GM23338 (cell line): ENCODE measurements around the gene PDZD7. TPM values are rescaled to one million over a fixed set of nuclear protein-coding genes. Genes with fewer than 3 reads are reported as not detected.

Experiments
- ATAC-seq: fragments of 200-7000 bp; cut with Tn5 transposase; 3 replicates; pipeline ENCODE4 v1.9.1; 2020
- DNase-seq: peaks from one replicate; pipeline ENCODE4 v3.0.0-alpha.2; 2015; ENCODE audit warnings: low spot score
- H2AFZ ChIP-seq: fragments of 200-600 bp; sonication (generic); 2 replicates; pipeline ENCODE4 v1.8.0; 2016; ENCODE audit warnings: antibody characterized with exemption, mild to moderate bottlenecking, moderate library complexity
- H3F3A ChIP-seq: fragments of 200-600 bp; sonication (generic); replicated peaks from 2 replicates; pipeline ENCODE4 v1.8.0; 2017; ENCODE audit warnings: antibody characterized with exemption, mixed run types, low read depth
- H3K27ac ChIP-seq: fragments of 200-600 bp; sonication (generic); 2 replicates; pipeline ENCODE4 v1.6.1; 2016; ENCODE audit warnings: low read depth
- H3K27me3 ChIP-seq: fragments of 200-600 bp; sonication (generic); 2 replicates; pipeline ENCODE4 v1.8.0; 2016; ENCODE audit warnings: mild to moderate bottlenecking, mixed run types, moderate library complexity; ENCODE audit not compliant: insufficient read depth
- H3K36me3 ChIP-seq: fragments of 200-600 bp; sonication (generic); 2 replicates; pipeline ENCODE4 v1.8.0; 2016; ENCODE audit warnings: mild to moderate bottlenecking; ENCODE audit not compliant: insufficient read depth
- H3K4me1 ChIP-seq: fragments of 200-600 bp; sonication (generic); 2 replicates; pipeline ENCODE4 v1.8.0; 2016; ENCODE audit warnings: mild to moderate bottlenecking, moderate library complexity; ENCODE audit not compliant: insufficient read depth
- H3K4me2 ChIP-seq: fragments of 200-600 bp; sonication (generic); 2 replicates; pipeline ENCODE4 v1.7.1; 2017; ENCODE audit warnings: mixed run types
- H3K4me3 ChIP-seq: fragments of 200-600 bp; sonication (generic); 2 replicates; pipeline ENCODE4 v1.6.1; 2016; ENCODE audit warnings: mixed run types
- H3K79me2 ChIP-seq: fragments of 200-600 bp; sonication (generic); replicated peaks from 2 replicates; pipeline ENCODE4 v1.8.0; 2017; ENCODE audit warnings: mild to moderate bottlenecking; ENCODE audit not compliant: insufficient read depth
- H3K9me2 ChIP-seq: fragments of 200-600 bp; sonication (generic); 2 replicates; pipeline ENCODE4 v1.8.0; 2017; ENCODE audit not compliant: insufficient read depth
- H4K20me1 ChIP-seq: fragments of 200-600 bp; sonication (generic); replicated peaks from 2 replicates; pipeline ENCODE4 v1.8.0; 2017; ENCODE audit warnings: mild to moderate bottlenecking; ENCODE audit not compliant: insufficient read depth
- H3K27ac Mint-ChIP-seq: 2 replicates; pipeline ENCODE4 v1.8.0; 2020; ENCODE audit warnings: inconsistent platforms, mild to moderate bottlenecking, moderate library complexity, mixed read lengths
- H3K27me3 Mint-ChIP-seq: 3 replicates; pipeline ENCODE4 v1.8.0; 2022; ENCODE audit warnings: low read depth, mild to moderate bottlenecking, moderate library complexity, mixed read lengths, inconsistent platforms; ENCODE audit not compliant: insufficient read depth, poor library complexity
- H3K36me3 Mint-ChIP-seq: 3 replicates; pipeline ENCODE4 v1.8.0; 2021; ENCODE audit warnings: low read depth, mild to moderate bottlenecking, inconsistent platforms, moderate library complexity, mixed read lengths
- H3K4me1 Mint-ChIP-seq: 3 replicates; pipeline ENCODE4 v1.8.0; 2020; ENCODE audit warnings: mild to moderate bottlenecking, inconsistent platforms, mixed read lengths
- H3K4me3 Mint-ChIP-seq: 3 replicates; pipeline ENCODE4 v1.8.0; 2021; ENCODE audit warnings: moderate library complexity, mild to moderate bottlenecking, inconsistent platforms, mixed read lengths
- H3K9me3 Mint-ChIP-seq: 3 replicates; pipeline ENCODE4 v1.8.0; 2020; ENCODE audit warnings: moderate library complexity, mild to moderate bottlenecking, inconsistent platforms, mixed read lengths
- POLR2AphosphoS5 ChIP-seq: IDR thresholded peaks from 2 replicates; pipeline ENCODE4 v1.6.1; 2016; ENCODE audit warnings: antibody characterized with exemption, low read depth
- ZNF331 ChIP-seq: fragments of 250-450 bp; sonication (Bioruptor Pico); IDR thresholded peaks from 2 replicates; pipeline ENCODE4 v1.5.0; 2020; ENCODE audit warnings: low read depth, mild to moderate bottlenecking, moderate library complexity
- polyA plus RNA-seq: library from polyadenylated mRNA; unstranded; fragments of >200 nt; fragmentation: Nextera tagmentation; extraction: Ambion mirVana; gene quantifications from 2 replicates; pipeline ENCODE4 v1.2.1, GENCODE V29; 2016
- total RNA-seq: library from RNA; depleted of rRNA; stranded (reverse); fragments of >200 nt; shearing (Covaris generic); gene quantifications from 2 replicates; pipeline ENCODE4 v1.2.3, GENCODE V29; 2014
- TF ChIP-seq, protein P1 (sequence below): fragments of 250-450 bp; sonication (Bioruptor Pico); IDR thresholded peaks from 2 replicates; pipeline ENCODE4 v1.5.0; 2020; ENCODE audit warnings: mild to moderate bottlenecking, moderate library complexity
- TF ChIP-seq, protein P2 (sequence below), 2 experiments: fragments of 200-600 bp in 1 of 2; sonication (generic) in 1 of 2; conservative IDR thresholded peaks; 2 replicates each; pipeline versions ENCODE4 v1.5.1 to v1.6.1; 2016 to 2017; ENCODE audit warnings: antibody characterized with exemption in 2 of 2, low read depth in 2 of 2, mild to moderate bottlenecking in 2 of 2, moderate library complexity in 1 of 2
- TF ChIP-seq, protein P3 (sequence below): IDR thresholded peaks from 2 replicates; pipeline ENCODE4 v1.6.1; 2016; ENCODE audit warnings: antibody characterized with exemption

PDZD7 gene
- total and polyA plus RNA-seq, 2 experiments from 2014 or later = 1.7 to 2.3 TPM

DNA sequence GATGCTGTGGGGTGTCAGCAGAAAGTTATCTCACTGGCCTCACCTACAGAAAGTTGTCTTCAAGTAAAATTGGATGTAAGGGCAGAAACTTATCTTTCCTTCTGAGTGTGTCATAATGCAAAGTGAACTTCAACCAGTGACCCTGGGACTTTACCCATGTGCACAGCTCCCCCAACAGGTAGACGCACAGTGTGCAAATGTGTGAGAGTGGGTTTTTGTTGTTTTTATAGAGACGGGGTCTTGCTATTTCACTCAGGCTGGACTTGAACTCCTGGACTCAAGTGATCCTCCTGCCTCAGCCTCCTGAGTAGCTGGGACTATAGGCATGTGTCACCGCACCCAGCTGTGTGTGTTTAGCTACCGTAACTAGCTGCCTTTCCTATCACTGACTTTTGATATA is 24.5 kb upstream of the PDZD7 start:
- peaks cover 35% of the 10 kb centered on the region for H4K20me1 ChIP-seq
- DNase-seq (no peak), ATAC-seq (no peak)
- TF ChIP-seq, protein P1, sequence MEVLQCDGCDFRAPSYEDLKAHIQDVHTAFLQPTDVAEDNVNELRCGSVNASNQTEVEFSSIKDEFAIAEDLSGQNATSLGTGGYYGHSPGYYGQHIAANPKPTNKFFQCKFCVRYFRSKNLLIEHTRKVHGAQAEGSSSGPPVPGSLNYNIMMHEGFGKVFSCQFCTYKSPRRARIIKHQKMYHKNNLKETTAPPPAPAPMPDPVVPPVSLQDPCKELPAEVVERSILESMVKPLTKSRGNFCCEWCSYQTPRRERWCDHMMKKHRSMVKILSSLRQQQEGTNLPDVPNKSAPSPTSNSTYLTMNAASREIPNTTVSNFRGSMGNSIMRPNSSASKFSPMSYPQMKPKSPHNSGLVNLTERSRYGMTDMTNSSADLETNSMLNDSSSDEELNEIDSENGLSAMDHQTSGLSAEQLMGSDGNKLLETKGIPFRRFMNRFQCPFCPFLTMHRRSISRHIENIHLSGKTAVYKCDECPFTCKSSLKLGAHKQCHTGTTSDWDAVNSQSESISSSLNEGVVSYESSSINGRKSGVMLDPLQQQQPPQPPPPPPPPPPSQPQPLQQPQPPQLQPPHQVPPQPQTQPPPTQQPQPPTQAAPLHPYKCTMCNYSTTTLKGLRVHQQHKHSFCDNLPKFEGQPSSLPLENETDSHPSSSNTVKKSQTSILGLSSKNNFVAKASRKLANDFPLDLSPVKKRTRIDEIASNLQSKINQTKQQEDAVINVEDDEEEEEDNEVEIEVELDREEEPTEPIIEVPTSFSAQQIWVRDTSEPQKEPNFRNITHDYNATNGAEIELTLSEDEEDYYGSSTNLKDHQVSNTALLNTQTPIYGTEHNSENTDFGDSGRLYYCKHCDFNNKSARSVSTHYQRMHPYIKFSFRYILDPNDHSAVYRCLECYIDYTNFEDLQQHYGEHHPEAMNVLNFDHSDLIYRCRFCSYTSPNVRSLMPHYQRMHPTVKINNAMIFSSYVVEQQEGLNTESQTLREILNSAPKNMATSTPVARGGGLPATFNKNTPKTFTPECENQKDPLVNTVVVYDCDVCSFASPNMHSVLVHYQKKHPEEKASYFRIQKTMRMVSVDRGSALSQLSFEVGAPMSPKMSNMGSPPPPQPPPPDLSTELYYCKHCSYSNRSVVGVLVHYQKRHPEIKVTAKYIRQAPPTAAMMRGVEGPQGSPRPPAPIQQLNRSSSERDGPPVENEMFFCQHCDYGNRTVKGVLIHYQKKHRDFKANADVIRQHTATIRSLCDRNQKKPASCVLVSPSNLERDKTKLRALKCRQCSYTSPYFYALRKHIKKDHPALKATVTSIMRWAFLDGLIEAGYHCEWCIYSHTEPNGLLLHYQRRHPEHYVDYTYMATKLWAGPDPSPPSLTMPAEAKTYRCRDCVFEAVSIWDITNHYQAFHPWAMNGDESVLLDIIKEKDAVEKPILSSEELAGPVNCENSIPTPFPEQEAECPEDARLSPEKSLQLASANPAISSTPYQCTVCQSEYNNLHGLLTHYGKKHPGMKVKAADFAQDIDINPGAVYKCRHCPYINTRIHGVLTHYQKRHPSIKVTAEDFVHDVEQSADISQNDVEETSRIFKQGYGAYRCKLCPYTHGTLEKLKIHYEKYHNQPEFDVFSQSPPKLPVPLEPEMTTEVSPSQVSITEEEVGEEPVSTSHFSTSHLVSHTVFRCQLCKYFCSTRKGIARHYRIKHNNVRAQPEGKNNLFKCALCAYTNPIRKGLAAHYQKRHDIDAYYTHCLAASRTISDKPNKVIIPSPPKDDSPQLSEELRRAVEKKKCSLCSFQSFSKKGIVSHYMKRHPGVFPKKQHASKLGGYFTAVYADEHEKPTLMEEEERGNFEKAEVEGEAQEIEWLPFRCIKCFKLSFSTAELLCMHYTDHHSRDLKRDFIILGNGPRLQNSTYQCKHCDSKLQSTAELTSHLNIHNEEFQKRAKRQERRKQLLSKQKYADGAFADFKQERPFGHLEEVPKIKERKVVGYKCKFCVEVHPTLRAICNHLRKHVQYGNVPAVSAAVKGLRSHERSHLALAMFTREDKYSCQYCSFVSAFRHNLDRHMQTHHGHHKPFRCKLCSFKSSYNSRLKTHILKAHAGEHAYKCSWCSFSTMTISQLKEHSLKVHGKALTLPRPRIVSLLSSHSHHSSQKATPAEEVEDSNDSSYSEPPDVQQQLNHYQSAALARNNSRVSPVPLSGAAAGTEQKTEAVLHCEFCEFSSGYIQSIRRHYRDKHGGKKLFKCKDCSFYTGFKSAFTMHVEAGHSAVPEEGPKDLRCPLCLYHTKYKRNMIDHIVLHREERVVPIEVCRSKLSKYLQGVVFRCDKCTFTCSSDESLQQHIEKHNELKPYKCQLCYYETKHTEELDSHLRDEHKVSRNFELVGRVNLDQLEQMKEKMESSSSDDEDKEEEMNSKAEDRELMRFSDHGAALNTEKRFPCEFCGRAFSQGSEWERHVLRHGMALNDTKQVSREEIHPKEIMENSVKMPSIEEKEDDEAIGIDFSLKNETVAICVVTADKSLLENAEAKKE (CRISPR knock-in tag) = no peak
- TF ChIP-seq, protein P2, sequence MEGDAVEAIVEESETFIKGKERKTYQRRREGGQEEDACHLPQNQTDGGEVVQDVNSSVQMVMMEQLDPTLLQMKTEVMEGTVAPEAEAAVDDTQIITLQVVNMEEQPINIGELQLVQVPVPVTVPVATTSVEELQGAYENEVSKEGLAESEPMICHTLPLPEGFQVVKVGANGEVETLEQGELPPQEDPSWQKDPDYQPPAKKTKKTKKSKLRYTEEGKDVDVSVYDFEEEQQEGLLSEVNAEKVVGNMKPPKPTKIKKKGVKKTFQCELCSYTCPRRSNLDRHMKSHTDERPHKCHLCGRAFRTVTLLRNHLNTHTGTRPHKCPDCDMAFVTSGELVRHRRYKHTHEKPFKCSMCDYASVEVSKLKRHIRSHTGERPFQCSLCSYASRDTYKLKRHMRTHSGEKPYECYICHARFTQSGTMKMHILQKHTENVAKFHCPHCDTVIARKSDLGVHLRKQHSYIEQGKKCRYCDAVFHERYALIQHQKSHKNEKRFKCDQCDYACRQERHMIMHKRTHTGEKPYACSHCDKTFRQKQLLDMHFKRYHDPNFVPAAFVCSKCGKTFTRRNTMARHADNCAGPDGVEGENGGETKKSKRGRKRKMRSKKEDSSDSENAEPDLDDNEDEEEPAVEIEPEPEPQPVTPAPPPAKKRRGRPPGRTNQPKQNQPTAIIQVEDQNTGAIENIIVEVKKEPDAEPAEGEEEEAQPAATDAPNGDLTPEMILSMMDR (conservative IDR thresholded peaks at IDR 0.05; ENCODE audit: low read depth in 2 of 2) = peak; percentile 27 to 54; a peak in 3 of 4 replicates
- Mint-ChIP-seq H3K4me3 (no peak overlapping the region), H3K27ac (no peak overlapping the region), H3K27me3 (peaks cover 32% of the 10 kb centered on the region), H3K36me3 (no peaks in the 10 kb centered on the region; the same call in 2 of the 3 replicates), H3K9me3 (no peaks in the 10 kb centered on the region), H3K4me1 (peaks cover 15% of the 10 kb centered on the region)
- H3K36me3 ChIP-seq = no peaks in the 10 kb centered on the region
- H3K27ac ChIP-seq = no peak overlapping the region
- no peak overlapping the region for H2AFZ ChIP-seq
- H3K27me3 ChIP-seq = peaks cover 32% of the 10 kb centered on the region
- peaks cover 4% of the 10 kb centered on the region; the same call in 1 of the 2 replicates for H3F3A ChIP-seq
- H3K79me2 ChIP-seq = peaks cover 17% of the 10 kb centered on the region; the same call in 1 of the 2 replicates
- peaks cover 14% of the 10 kb centered on the region for H3K4me1 ChIP-seq
- H3K9me2 ChIP-seq = no peaks in the 10 kb centered on the region
- no peak overlapping the region for H3K4me2 ChIP-seq
- no peak overlapping the region for H3K4me3 ChIP-seq

DNA sequence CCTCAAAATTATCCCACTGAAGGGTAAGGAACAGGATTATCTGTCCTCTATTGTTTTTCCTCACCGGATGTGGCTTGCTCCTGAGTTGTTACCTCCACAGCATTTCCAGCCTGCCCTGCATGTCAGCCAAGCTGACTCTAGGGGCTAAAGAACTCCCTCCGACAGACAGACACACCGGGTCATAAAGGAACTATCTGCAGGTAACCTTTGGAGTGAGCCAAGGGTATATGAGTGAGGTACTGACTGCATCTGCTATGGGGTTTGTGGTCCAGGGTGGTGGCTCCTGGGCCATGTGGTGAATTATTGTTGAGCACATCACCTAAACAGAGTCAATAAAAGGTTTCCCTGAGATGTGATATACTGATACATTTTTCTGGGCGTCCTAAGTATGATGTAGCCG is 23.9 kb upstream of the PDZD7 start:
- ATAC-seq (no peak), DNase-seq (no peak)
- Histone ChIP-seq H4K20me1 (peaks cover 35% of the 10 kb centered on the region), H3K27ac (no peak overlapping the region), H3K27me3 (peaks cover 37% of the 10 kb centered on the region), H3K4me1 (peaks cover 15% of the 10 kb centered on the region), H2AFZ (no peak overlapping the region), H3K36me3 (no peaks in the 10 kb centered on the region), H3K4me3 (no peak overlapping the region), H3K4me2 (no peak overlapping the region), H3K9me2 (no peaks in the 10 kb centered on the region), H3K79me2 (peaks cover 17% of the 10 kb centered on the region; the same call in 1 of the 2 replicates), H3F3A (no peaks in the 10 kb centered on the region)
- H3K27ac Mint-ChIP-seq = no peak overlapping the region; the same call in 1 of the 2 replicates
- H3K27me3 Mint-ChIP-seq = peaks cover 32% of the 10 kb centered on the region
- H3K9me3 Mint-ChIP-seq = no peaks in the 10 kb centered on the region
- H3K36me3 Mint-ChIP-seq = no peaks in the 10 kb centered on the region; the same call in 2 of the 3 replicates
- H3K4me3 Mint-ChIP-seq = no peak overlapping the region
- H3K4me1 Mint-ChIP-seq = peaks cover 15% of the 10 kb centered on the region
- TF ChIP-seq, protein P3, sequence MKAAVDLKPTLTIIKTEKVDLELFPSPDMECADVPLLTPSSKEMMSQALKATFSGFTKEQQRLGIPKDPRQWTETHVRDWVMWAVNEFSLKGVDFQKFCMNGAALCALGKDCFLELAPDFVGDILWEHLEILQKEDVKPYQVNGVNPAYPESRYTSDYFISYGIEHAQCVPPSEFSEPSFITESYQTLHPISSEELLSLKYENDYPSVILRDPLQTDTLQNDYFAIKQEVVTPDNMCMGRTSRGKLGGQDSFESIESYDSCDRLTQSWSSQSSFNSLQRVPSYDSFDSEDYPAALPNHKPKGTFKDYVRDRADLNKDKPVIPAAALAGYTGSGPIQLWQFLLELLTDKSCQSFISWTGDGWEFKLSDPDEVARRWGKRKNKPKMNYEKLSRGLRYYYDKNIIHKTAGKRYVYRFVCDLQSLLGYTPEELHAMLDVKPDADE = no peak
- TF ChIP-seq POLR2AphosphoS5 (no peak), ZNF331 (CRISPR knock-in tag) (no peak)
